ENCODE data around the gene ZC3H15. TPM values are rescaled to one million over a fixed set of nuclear protein-coding genes. Genes with fewer than 3 reads are reported as not detected.

The ZC3H15 gene
- total and polyA plus RNA-seq, 5 experiments from 2014 or later = 57.3 to 77.8 (median 69.9) TPM

GRCh38 chr2:186531257-186531775 is 45.3 kb downstream of the ZC3H15 start:
- Mint-ChIP-seq H3K4me1 (no peaks in the 10 kb centered on the region), H3K36me3 (no peaks in the 10 kb centered on the region), H3K4me3 (no peak overlapping the region), H3K27ac (no peak overlapping the region), H3K9me3 (no peaks in the 10 kb centered on the region), H3K27me3 (peaks cover 0 to 5% (median 2%) of the 10 kb centered on the region in 5 donors)
- POLR2A ChIA-PET = no interaction called here
- DNase-seq (no peak), ATAC-seq (no peak)

GRCh38 chr2:186532891-186533290 is 46.8 kb downstream of the ZC3H15 start:
- H3K9me3 Mint-ChIP-seq = no peaks in the 10 kb centered on the region
- DNase-seq = no peak
- no peaks in the 10 kb centered on the region for H3K4me1 Mint-ChIP-seq
- H3K4me3 Mint-ChIP-seq = no peak overlapping the region
- no peak overlapping the region for H3K27ac Mint-ChIP-seq
- no peak for ATAC-seq
- H3K27me3 Mint-ChIP-seq = peaks cover 0 to 9% (median 2%) of the 10 kb centered on the region in 5 donors
- no peaks in the 10 kb centered on the region for H3K36me3 Mint-ChIP-seq
- POLR2A ChIA-PET = no interaction called here

GRCh38 chr2:186533717-186534116 is 47.7 kb downstream of the ZC3H15 start:
- DNase-seq = no peak
- Mint-ChIP-seq H3K4me1 (no peaks in the 10 kb centered on the region), H3K27ac (no peak overlapping the region), H3K36me3 (no peaks in the 10 kb centered on the region), H3K9me3 (no peaks in the 10 kb centered on the region), H3K4me3 (no peak overlapping the region), H3K27me3 (peaks cover 0 to 9% (median 4%) of the 10 kb centered on the region in 5 donors)
- no peak for ATAC-seq
- POLR2A ChIA-PET = no interaction called here

- POLR2A ChIA-PET = no interaction called here
- Mint-ChIP-seq H3K4me1 (no peaks in the 10 kb centered on the region), H3K27ac (no peak overlapping the region)
These were observed 48.3 kb downstream of the ZC3H15 start for GRCh38 chr2:186534406-186534805.

GRCh38 chr2:186535861-186536260 is 49.8 kb downstream of the ZC3H15 start:
- ATAC-seq = no peak
- POLR2A ChIA-PET = no interaction called here
- Mint-ChIP-seq H3K27ac (no peak overlapping the region), H3K9me3 (no peaks in the 10 kb centered on the region), H3K4me3 (no peak overlapping the region), H3K27me3 (peaks cover 0 to 9% (median 4%) of the 10 kb centered on the region in 5 donors), H3K36me3 (no peaks in the 10 kb centered on the region), H3K4me1 (no peaks in the 10 kb centered on the region)
- DNase-seq = no peak

More at GRCh38 chr2:186534406-186534805, 48.3 kb downstream of the ZC3H15 start:
- no peak for DNase-seq
- ATAC-seq = no peak
- Mint-ChIP-seq H3K27me3 (peaks cover 0 to 9% (median 4%) of the 10 kb centered on the region in 5 donors), H3K9me3 (no peaks in the 10 kb centered on the region), H3K36me3 (no peaks in the 10 kb centered on the region), H3K4me3 (no peak overlapping the region)

GRCh38 chr2:186537019-186537418 is 51.0 kb downstream of the ZC3H15 start:
- Mint-ChIP-seq H3K36me3 (no peaks in the 10 kb centered on the region), H3K27ac (no peak overlapping the region), H3K4me1 (no peaks in the 10 kb centered on the region), H3K9me3 (no peaks in the 10 kb centered on the region), H3K27me3 (peaks cover 0 to 16% (median 6%) of the 10 kb centered on the region in 5 donors), H3K4me3 (no peak overlapping the region)
- DNase-seq = no peak
- ATAC-seq = no peak
- POLR2A ChIA-PET = no interaction called here

- H3K4me1 Mint-ChIP-seq = no peaks in the 10 kb centered on the region
- H3K27ac Mint-ChIP-seq = no peak overlapping the region
- ATAC-seq (no peak), DNase-seq (no peak)
- POLR2A ChIA-PET = interaction anchor here (0.5 kb wide), 1 partner anchor 39 kb away, joined by 3 read pairs; no protein-coding TSS in a partner anchor
- no peak overlapping the region for H3K4me3 Mint-ChIP-seq
- H3K27me3 Mint-ChIP-seq = peaks cover 0 to 15% (median 6%) of the 10 kb centered on the region in 5 donors
- H3K36me3 Mint-ChIP-seq = no peaks in the 10 kb centered on the region
- no peaks in the 10 kb centered on the region for H3K9me3 Mint-ChIP-seq
These were observed 54.9 kb downstream of the ZC3H15 start for GRCh38 chr2:186540941-186541340.

GRCh38 chr2:186542002-186542401 is 55.9 kb downstream of the ZC3H15 start:
- peaks cover 0 to 11% (median 6%) of the 10 kb centered on the region in 5 donors for H3K27me3 Mint-ChIP-seq
- H3K36me3 Mint-ChIP-seq = no peaks in the 10 kb centered on the region
- POLR2A ChIA-PET = no interaction called here
- H3K4me3 Mint-ChIP-seq = no peak overlapping the region
- H3K27ac Mint-ChIP-seq = no peak overlapping the region
- ATAC-seq (no peak), DNase-seq (no peak)
- no peaks in the 10 kb centered on the region for H3K9me3 Mint-ChIP-seq
- H3K4me1 Mint-ChIP-seq = no peaks in the 10 kb centered on the region

GRCh38 chr2:186543561-186544131 is 57.6 kb downstream of the ZC3H15 start:
- Mint-ChIP-seq H3K27ac (no peak overlapping the region), H3K36me3 (no peaks in the 10 kb centered on the region), H3K9me3 (no peaks in the 10 kb centered on the region), H3K27me3 (peaks cover 0 to 11% (median 6%) of the 10 kb centered on the region in 5 donors), H3K4me1 (no peaks in the 10 kb centered on the region), H3K4me3 (no peak overlapping the region)
- POLR2A ChIA-PET = no interaction called here
- DNase-seq (no peak), ATAC-seq (no peak)

- DNase-seq = no peak
These were observed 58.2 kb downstream of the ZC3H15 start for GRCh38 chr2:186544255-186544675.

GRCh38 chr2:186546846-186547245 is 60.8 kb downstream of the ZC3H15 start:
- DNase-seq (no peak), ATAC-seq (no peak)
- no peaks in the 10 kb centered on the region for H3K36me3 Mint-ChIP-seq
- H3K27ac Mint-ChIP-seq = no peak overlapping the region
- no peaks in the 10 kb centered on the region for H3K9me3 Mint-ChIP-seq
- H3K4me1 Mint-ChIP-seq = no peaks in the 10 kb centered on the region
- no peak overlapping the region for H3K4me3 Mint-ChIP-seq
- peaks cover 0 to 15% (median 6%) of the 10 kb centered on the region in 5 donors for H3K27me3 Mint-ChIP-seq
- POLR2A ChIA-PET = no interaction called here

More at GRCh38 chr2:186544255-186544675, 58.2 kb downstream of the ZC3H15 start:
- POLR2A ChIA-PET = no interaction called here
- Mint-ChIP-seq H3K4me3 (no peak overlapping the region), H3K27me3 (peaks cover 0 to 11% (median 6%) of the 10 kb centered on the region in 5 donors), H3K27ac (no peak overlapping the region), H3K9me3 (no peaks in the 10 kb centered on the region), H3K4me1 (no peaks in the 10 kb centered on the region), H3K36me3 (no peaks in the 10 kb centered on the region)
- ATAC-seq = no peak

GRCh38 chr2:186551323-186552050 is 65.4 kb downstream of the ZC3H15 start:
- ATAC-seq (no peak), DNase-seq (no peak)
- POLR2A ChIA-PET = no interaction called here
- H3K9me3 Mint-ChIP-seq = no peaks in the 10 kb centered on the region
- no peaks in the 10 kb centered on the region for H3K4me1 Mint-ChIP-seq
- H3K36me3 Mint-ChIP-seq = no peaks in the 10 kb centered on the region
- peaks cover 0 to 7% (median 6%) of the 10 kb centered on the region in 5 donors for H3K27me3 Mint-ChIP-seq
- H3K27ac Mint-ChIP-seq = no peak overlapping the region
- no peak overlapping the region for H3K4me3 Mint-ChIP-seq

- no peak for ATAC-seq
- no peak for DNase-seq
- H3K27me3 Mint-ChIP-seq = peaks cover 0 to 7% (median 6%) of the 10 kb centered on the region in 5 donors
- H3K36me3 Mint-ChIP-seq = no peaks in the 10 kb centered on the region
- no peaks in the 10 kb centered on the region for H3K9me3 Mint-ChIP-seq
- H3K4me1 Mint-ChIP-seq = no peaks in the 10 kb centered on the region
- H3K27ac Mint-ChIP-seq = no peak overlapping the region
- H3K4me3 Mint-ChIP-seq = no peak overlapping the region
- POLR2A ChIA-PET = no interaction called here
These were observed 68.4 kb downstream of the ZC3H15 start for GRCh38 chr2:186554429-186554828.

All from naive thymus-derived CD8-positive, alpha-beta T cell (primary cell).